ENCODE measurements around the gene PDSS2. TPM values are rescaled to one million over a fixed set of nuclear protein-coding genes. Genes with fewer than 3 reads are reported as not detected.

Gene PDSS2
- total RNA-seq, 1 experiment from 2014 or later: 12.1 TPM

DNA sequence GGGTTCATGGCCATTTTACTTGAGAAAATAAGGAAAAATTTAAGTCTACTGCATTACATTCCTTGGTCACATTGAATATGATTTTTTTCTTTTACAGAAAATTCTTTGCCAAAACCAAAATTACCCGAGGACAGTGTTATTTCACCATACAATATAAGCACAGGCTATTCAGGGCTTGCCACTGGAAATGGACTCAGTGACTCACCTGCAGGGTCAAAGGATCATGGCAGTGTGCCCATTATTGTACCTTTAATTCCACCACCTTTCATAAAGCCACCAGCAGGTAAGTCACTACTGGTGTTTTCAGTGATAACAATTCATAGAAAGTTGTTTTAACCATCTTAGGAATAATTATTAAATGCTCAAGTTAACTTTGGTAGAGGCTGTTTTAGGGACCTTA, 46.8 kb upstream of the PDSS2 start:
- H3K27me3 Mint-ChIP-seq (ENCODE audit: low read depth): no peaks in the 10 kb centered on the region
- Histone ChIP-seq H3K27me3 (ENCODE audit: insufficient read depth, low read length) (no peaks in the 10 kb centered on the region), H2BK120ac (ENCODE audit: low read depth, low read length, poor library complexity, severe bottlenecking) (no peak overlapping the region), H3K79me1 (ENCODE audit: insufficient read depth, low read depth, low read length, poor library complexity, severe bottlenecking) (no peaks in the 10 kb centered on the region), H3K18ac (ENCODE audit: insufficient read length, low read depth, low read length) (no peak overlapping the region), H2BK20ac (ENCODE audit: low read depth, low read length, poor library complexity, severe bottlenecking) (no peak overlapping the region), H4K91ac (ENCODE audit: insufficient read length, low read depth, low read length) (no peak overlapping the region), H4K20me1 (ENCODE audit: control insufficient read depth, insufficient read depth, insufficient read length) (no peaks in the 10 kb centered on the region), H3K27ac (ENCODE audit: insufficient read length, low read depth, low read length) (no peak overlapping the region), H3K14ac (ENCODE audit: insufficient read depth, low read length) (no peak overlapping the region), H4K8ac (replicated peaks; ENCODE audit: insufficient read length, low read depth, low read length) (no peak overlapping the region), H3K4me2 (ENCODE audit: insufficient read depth, insufficient read length, low read length) (no peak overlapping the region), H3K4ac (ENCODE audit: low read depth, low read length) (no peak overlapping the region), H2AFZ (ENCODE audit: low read length) (no peak overlapping the region), H3K23ac (ENCODE audit: insufficient read length, low read depth, low read length) (no peak overlapping the region), H2BK15ac (ENCODE audit: low read depth, low read length) (no peak overlapping the region), H3K23me2 (ENCODE audit: insufficient read length, low read depth, low read length, poor library complexity, severe bottlenecking) (no peaks in the 10 kb centered on the region), H2AK5ac (ENCODE audit: insufficient read length, low read length) (no peak overlapping the region), H3K9me3 (ENCODE audit: control insufficient read depth, low read depth, low read length) (no peaks in the 10 kb centered on the region), H3K56ac (ENCODE audit: insufficient read length, low read depth, low read length) (no peak overlapping the region), H2BK5ac (ENCODE audit: insufficient read length, low read length) (no peak overlapping the region), H3T11ph (ENCODE audit: low read length) (no peak overlapping the region), H3K4me1 (ENCODE audit: insufficient read depth, low read length) (peaks cover 9% of the 10 kb centered on the region), H3K79me2 (ENCODE audit: insufficient read depth, low read length) (no peaks in the 10 kb centered on the region), H3K9ac (ENCODE audit: extremely low read depth, insufficient read length, low read length) (no peak overlapping the region), H4K5ac (ENCODE audit: insufficient read length, low read depth, low read length) (no peak overlapping the region), H2BK12ac (ENCODE audit: insufficient read length, low read depth, low read length) (no peak overlapping the region)
- H3K4me3 Mint-ChIP-seq: no peak overlapping the region
- TF ChIP-seq, protein P1, sequence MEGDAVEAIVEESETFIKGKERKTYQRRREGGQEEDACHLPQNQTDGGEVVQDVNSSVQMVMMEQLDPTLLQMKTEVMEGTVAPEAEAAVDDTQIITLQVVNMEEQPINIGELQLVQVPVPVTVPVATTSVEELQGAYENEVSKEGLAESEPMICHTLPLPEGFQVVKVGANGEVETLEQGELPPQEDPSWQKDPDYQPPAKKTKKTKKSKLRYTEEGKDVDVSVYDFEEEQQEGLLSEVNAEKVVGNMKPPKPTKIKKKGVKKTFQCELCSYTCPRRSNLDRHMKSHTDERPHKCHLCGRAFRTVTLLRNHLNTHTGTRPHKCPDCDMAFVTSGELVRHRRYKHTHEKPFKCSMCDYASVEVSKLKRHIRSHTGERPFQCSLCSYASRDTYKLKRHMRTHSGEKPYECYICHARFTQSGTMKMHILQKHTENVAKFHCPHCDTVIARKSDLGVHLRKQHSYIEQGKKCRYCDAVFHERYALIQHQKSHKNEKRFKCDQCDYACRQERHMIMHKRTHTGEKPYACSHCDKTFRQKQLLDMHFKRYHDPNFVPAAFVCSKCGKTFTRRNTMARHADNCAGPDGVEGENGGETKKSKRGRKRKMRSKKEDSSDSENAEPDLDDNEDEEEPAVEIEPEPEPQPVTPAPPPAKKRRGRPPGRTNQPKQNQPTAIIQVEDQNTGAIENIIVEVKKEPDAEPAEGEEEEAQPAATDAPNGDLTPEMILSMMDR (conservative IDR thresholded peaks at IDR 0.05): no peak
- DNase-seq: no peak
- H3K9me3 Mint-ChIP-seq: no peaks in the 10 kb centered on the region
- WGBS (ENCODE audit: extremely low coverage, insufficient read length, low lambda C conversion rate): no CpG with 5 or more reads among the region's 1 CpG
- H3K27ac Mint-ChIP-seq: no peak overlapping the region
- H3K4me1 Mint-ChIP-seq: peaks cover 33 to 43% of the 10 kb centered on the region in 2 experiments
- peaks cover 0 to 5% (median 0%) of the 10 kb centered on the region in 3 experiments; a peak in 2 of 7 replicates for H3K36me3 Mint-ChIP-seq (ENCODE audit: insufficient read depth in 1 of 3, low read depth in 3 of 3)
